Measurements from ENCODE around the gene BATF2. TPM values are rescaled to one million over a fixed set of nuclear protein-coding genes. Genes with fewer than 3 reads are reported as not detected.
A peak's percentile ranks its signal among the peaks of the same experiment; 100 is the strongest.

BATF2 gene
- total RNA-seq, 1 donor from 2014 or later, result not detected

- Mint-ChIP-seq H3K4me1 (ENCODE audit: unreplicated experiment) (peaks cover 13% of the 10 kb centered on the region), H3K4me3 (ENCODE audit: unreplicated experiment) (peak overlapping the region; percentile 89), H3K27ac (ENCODE audit: unreplicated experiment) (no peak overlapping the region), H3K36me3 (ENCODE audit: low read depth, unreplicated experiment) (peaks cover 12% of the 10 kb centered on the region), H3K9me3 (ENCODE audit: unreplicated experiment) (no peaks in the 10 kb centered on the region), H3K27me3 (ENCODE audit: unreplicated experiment) (peaks cover 2% of the 10 kb centered on the region)
- DNase-seq (ENCODE audit: low spot score), result no peak
- no peak for TF ChIP-seq CTCF (IDR thresholded peaks at IDR 0.05; ENCODE audit: unreplicated experiment)
These were observed 18.0 kb upstream of the BATF2 start for GRCh38 chr11:65014726-65015227.

GRCh38 chr11:65013888-65014725 lies 17.3 kb upstream of the BATF2 start, which contains the start of gene ARL2:
Gene ARL2, plus strand, starts transcription at chr11:65014160. Its CDS starts 48 bp downstream, at chr11:65014208.
- peaks cover 8% of the 10 kb centered on the region for H3K36me3 Mint-ChIP-seq (ENCODE audit: low read depth, unreplicated experiment)
- H3K27ac Mint-ChIP-seq (ENCODE audit: unreplicated experiment), result peak within 1 kb of the TSS; percentile 91
- peak; percentile 93 for DNase-seq (ENCODE audit: low spot score)
- no peaks in the 10 kb centered on the region for H3K9me3 Mint-ChIP-seq (ENCODE audit: unreplicated experiment)
- H3K27me3 Mint-ChIP-seq (ENCODE audit: unreplicated experiment), result peaks cover 2% of the 10 kb centered on the region
- peaks cover 13% of the 10 kb centered on the region for H3K4me1 Mint-ChIP-seq (ENCODE audit: unreplicated experiment)
- H3K4me3 Mint-ChIP-seq (ENCODE audit: unreplicated experiment), result peak within 1 kb of the TSS; percentile 90
- peak; percentile 91 for TF ChIP-seq CTCF (IDR thresholded peaks at IDR 0.05; ENCODE audit: unreplicated experiment)

- peak overlapping the region; percentile 91 for H3K27ac Mint-ChIP-seq (ENCODE audit: unreplicated experiment)
- peaks cover 2% of the 10 kb centered on the region for H3K27me3 Mint-ChIP-seq (ENCODE audit: unreplicated experiment)
- peaks cover 13% of the 10 kb centered on the region for H3K4me1 Mint-ChIP-seq (ENCODE audit: unreplicated experiment)
- peak; percentile 93 for DNase-seq (ENCODE audit: low spot score)
- peaks cover 8% of the 10 kb centered on the region for H3K36me3 Mint-ChIP-seq (ENCODE audit: low read depth, unreplicated experiment)
- no peaks in the 10 kb centered on the region for H3K9me3 Mint-ChIP-seq (ENCODE audit: unreplicated experiment)
- H3K4me3 Mint-ChIP-seq (ENCODE audit: unreplicated experiment), result peak overlapping the region; percentile 90
- TF ChIP-seq CTCF (IDR thresholded peaks at IDR 0.05; ENCODE audit: unreplicated experiment), result no peak
These were observed 16.5 kb upstream of the BATF2 start for GRCh38 chr11:65013130-65013887.

GRCh38 chr11:65008873-65009272 lies 12.1 kb upstream of the BATF2 start:
- no peak overlapping the region for H3K27ac Mint-ChIP-seq (ENCODE audit: unreplicated experiment)
- peaks cover 7% of the 10 kb centered on the region for H3K4me1 Mint-ChIP-seq (ENCODE audit: unreplicated experiment)
- H3K9me3 Mint-ChIP-seq (ENCODE audit: unreplicated experiment), result no peaks in the 10 kb centered on the region
- H3K4me3 Mint-ChIP-seq (ENCODE audit: unreplicated experiment), result no peak overlapping the region
- DNase-seq (ENCODE audit: low spot score), result no peak
- TF ChIP-seq CTCF (IDR thresholded peaks at IDR 0.05; ENCODE audit: unreplicated experiment), result no peak
- no peaks in the 10 kb centered on the region for H3K36me3 Mint-ChIP-seq (ENCODE audit: low read depth, unreplicated experiment)
- H3K27me3 Mint-ChIP-seq (ENCODE audit: unreplicated experiment), result peaks cover 6% of the 10 kb centered on the region
